Measurements from ENCODE around the gene IKZF1.

IKZF1 gene

DNA sequence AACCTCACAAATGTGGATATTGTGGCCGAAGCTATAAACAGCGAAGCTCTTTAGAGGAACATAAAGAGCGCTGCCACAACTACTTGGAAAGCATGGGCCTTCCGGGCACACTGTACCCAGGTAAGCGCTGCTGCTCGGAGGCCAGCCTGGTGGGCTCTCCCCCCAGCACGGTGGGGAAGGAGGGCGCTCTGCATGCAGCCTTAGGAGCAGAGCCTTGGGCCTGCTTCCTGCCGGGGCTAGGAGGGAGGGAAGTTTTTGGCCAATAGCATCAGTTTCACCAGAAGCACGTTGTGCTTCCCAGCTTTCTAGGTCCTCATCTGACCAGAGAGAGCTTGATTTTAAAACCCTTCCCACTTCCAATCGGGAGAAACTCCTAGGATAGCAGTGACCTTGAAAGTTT is 82.8 kb downstream of the IKZF1 start:
- H3K9me3 Mint-ChIP-seq: no peaks in the 10 kb centered on the region
- H3K27me3 Mint-ChIP-seq: no peaks in the 10 kb centered on the region
- no peak overlapping the region for H3K4me3 Mint-ChIP-seq
- ATAC-seq (replicated peaks) (no peak), DNase-seq (no peak)
- peaks cover 46 to 72% of the 10 kb centered on the region in 2 donors for H3K4me1 Mint-ChIP-seq
- H3K27ac Mint-ChIP-seq: no peak overlapping the region
- H3K36me3 Mint-ChIP-seq: peaks cover 67 to 72% of the 10 kb centered on the region in 2 donors

DNA sequence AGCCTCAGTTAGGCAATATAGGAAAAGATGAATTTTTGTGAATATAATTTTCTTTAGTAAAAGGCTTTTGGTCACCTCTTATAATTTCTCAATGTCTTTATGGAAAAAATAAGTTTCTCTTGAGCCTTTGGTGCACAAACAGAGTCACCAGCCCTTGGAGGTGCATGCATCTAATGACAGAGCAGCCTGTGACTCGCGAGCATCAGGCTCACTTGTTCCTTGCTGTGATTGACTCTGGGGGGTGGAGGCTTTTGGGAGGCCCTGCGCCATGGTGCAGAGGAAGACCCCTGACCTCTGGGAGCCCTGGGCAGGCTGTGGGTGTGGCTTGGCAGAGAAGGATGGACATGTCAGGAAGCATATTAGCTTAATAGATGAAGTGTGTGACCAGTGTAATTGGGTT is 85.4 kb downstream of the IKZF1 start:
- Mint-ChIP-seq H3K4me1 (peaks cover 50 to 69% of the 10 kb centered on the region in 2 donors), H3K27me3 (no peaks in the 10 kb centered on the region), H3K36me3 (peaks cover 63 to 68% of the 10 kb centered on the region in 2 donors), H3K9me3 (no peaks in the 10 kb centered on the region), H3K4me3 (no peak overlapping the region), H3K27ac (peak overlapping the region; percentile 72)
- ATAC-seq (replicated peaks): no peak
- no peak for DNase-seq

DNA sequence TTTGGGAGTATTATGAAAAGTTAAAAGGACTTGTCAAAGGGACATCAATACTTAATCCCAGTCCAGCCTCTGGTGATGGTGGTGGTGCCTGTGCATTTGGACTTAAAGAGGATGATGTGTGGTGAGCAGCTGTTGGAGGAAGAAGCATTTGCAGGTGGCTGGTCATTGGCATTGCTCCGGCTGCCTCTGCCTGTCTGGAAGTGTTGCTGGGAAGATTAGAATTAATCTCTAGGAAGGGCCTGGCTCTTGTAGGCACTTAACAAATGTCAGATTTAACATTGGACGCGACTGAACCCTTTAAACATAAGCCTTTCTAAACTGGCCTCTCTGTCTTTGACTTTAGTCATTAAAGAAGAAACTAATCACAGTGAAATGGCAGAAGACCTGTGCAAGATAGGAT is 86.9 kb downstream of the IKZF1 start:
- Mint-ChIP-seq H3K36me3 (peaks cover 66 to 72% of the 10 kb centered on the region in 2 donors), H3K4me1 (peaks cover 54 to 77% of the 10 kb centered on the region in 2 donors), H3K4me3 (peak overlapping the region in 1 of 2 donors; percentile 9), H3K9me3 (no peaks in the 10 kb centered on the region), H3K27me3 (no peaks in the 10 kb centered on the region), H3K27ac (peak overlapping the region; percentile 4)
- no peak for DNase-seq
- no peak for ATAC-seq (replicated peaks)

DNA sequence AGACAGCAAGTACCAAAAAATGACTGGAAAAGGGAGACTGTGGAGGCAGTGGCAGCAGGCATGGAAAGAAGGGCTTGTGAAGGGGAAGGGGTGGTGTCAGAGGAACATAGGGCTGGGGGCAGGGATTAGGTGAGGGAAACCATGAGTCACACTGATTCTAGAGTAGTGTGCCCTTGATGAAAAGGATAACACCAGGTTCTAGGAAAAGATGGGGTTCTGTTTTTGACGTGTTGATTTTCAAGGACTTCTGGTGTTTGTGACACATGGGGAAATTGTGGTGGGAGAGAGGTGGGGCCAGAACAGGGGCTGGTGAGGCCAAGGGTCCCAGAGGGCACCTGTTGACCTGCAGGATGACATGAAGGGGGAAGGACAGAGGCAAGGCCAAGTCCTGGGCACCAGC is 88.6 kb downstream of the IKZF1 start:
- Mint-ChIP-seq H3K4me3 (peak overlapping the region; percentile 72 to 74), H3K36me3 (peaks cover 63 to 70% of the 10 kb centered on the region in 2 donors), H3K27ac (peak overlapping the region; percentile 94), H3K4me1 (peaks cover 62 to 88% of the 10 kb centered on the region in 2 donors), H3K27me3 (no peaks in the 10 kb centered on the region), H3K9me3 (no peaks in the 10 kb centered on the region)
- peak; percentile 38 to 40 for ATAC-seq (replicated peaks)
- no peak for DNase-seq

DNA sequence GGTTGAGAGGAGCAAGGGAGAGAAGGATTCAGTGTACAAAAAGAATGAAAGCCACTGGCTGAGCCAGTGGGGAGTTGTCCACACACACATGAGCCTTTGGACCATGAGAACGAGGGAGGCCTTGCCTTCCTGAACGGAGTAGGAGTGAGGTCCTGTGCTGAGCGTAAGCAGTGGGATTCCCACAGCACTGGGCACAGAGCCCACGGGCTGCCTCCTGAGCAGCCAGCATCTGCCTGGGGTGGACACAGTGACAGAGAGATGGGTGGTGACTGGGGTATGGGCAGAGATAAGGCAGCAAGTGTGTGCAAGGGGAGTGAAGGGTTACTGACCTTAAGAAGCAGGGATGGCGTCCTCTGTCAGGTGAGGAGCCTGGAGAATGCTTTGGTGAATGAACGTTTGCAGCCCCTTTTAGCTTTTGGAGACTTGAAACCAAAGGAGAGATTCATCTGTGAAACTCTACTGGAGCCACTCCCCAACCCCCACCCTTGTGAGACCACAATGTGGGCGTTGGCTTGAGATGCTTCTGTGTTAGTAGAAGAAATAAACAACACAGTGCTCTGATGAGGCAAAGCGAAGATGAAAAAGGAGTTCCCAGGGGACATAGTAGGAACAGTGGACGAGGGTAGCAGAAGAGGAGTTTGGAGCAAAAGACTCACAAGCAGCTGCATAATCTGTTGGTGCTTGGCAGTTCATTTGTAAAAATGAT is 89.2 kb downstream of the IKZF1 start:
- DNase-seq (peak; percentile 68), ATAC-seq (replicated peaks) (peak; percentile 71 to 80)
- Mint-ChIP-seq H3K4me1 (peaks cover 68 to 91% of the 10 kb centered on the region in 2 donors), H3K27me3 (no peaks in the 10 kb centered on the region), H3K36me3 (peaks cover 65 to 73% of the 10 kb centered on the region in 2 donors), H3K27ac (peak overlapping the region; percentile 94), H3K9me3 (no peaks in the 10 kb centered on the region), H3K4me3 (peak overlapping the region; percentile 72 to 74)

DNA sequence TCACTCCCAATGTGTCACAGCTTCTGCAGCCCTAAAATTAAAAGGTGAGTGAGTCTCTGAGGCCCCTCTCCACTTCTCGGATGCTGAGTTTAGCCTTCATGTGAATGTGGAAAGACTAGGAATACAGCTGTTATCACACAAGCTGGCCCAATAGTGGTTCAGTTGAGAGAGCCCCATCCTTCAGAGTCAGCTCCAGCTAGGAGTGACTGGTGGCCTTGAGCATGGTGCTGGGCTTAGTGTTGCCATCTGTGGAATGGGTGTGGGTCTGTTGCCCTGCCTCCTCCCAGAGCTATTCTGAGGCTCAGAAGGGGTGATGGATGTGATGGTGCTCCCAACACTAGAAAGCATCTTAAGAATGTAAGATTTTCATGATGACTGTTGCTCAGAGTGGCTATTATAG is 89.8 kb downstream of the IKZF1 start:
- no peaks in the 10 kb centered on the region for H3K9me3 Mint-ChIP-seq
- ATAC-seq (replicated peaks): no peak
- DNase-seq: no peak
- peaks cover 64 to 86% of the 10 kb centered on the region in 2 donors for H3K4me1 Mint-ChIP-seq
- H3K27me3 Mint-ChIP-seq: no peaks in the 10 kb centered on the region
- H3K27ac Mint-ChIP-seq: peak overlapping the region; percentile 94
- peaks cover 64 to 72% of the 10 kb centered on the region in 2 donors for H3K36me3 Mint-ChIP-seq
- H3K4me3 Mint-ChIP-seq: peak overlapping the region; percentile 72 to 74

DNA sequence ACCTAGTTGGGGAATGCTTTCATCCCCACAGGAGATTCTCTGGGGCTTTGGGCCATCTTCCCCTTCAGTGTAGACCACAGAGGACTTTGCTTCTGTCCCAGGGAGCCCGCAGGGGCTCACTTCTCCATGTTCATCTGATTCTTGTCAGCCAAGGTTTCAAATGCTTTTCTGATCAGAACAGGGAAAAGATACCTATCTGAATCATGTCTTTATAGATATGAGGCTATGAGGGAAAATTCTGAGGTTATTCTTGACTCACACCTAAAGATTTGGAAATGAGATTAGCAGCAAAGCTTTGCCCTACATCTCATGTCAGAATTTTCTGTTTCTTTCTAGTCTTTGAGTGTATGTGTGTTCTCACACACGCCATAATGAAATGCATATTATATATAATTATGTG is 92.3 kb downstream of the IKZF1 start:
- Mint-ChIP-seq H3K27ac (peak overlapping the region; percentile 88), H3K36me3 (peaks cover 67 to 74% of the 10 kb centered on the region in 2 donors), H3K27me3 (no peaks in the 10 kb centered on the region), H3K9me3 (no peaks in the 10 kb centered on the region), H3K4me1 (peaks cover 55 to 74% of the 10 kb centered on the region in 2 donors), H3K4me3 (peak overlapping the region; percentile 37 to 43)
- ATAC-seq (replicated peaks) (peak in 1 of 2 donors; percentile 8), DNase-seq (no peak)

DNA sequence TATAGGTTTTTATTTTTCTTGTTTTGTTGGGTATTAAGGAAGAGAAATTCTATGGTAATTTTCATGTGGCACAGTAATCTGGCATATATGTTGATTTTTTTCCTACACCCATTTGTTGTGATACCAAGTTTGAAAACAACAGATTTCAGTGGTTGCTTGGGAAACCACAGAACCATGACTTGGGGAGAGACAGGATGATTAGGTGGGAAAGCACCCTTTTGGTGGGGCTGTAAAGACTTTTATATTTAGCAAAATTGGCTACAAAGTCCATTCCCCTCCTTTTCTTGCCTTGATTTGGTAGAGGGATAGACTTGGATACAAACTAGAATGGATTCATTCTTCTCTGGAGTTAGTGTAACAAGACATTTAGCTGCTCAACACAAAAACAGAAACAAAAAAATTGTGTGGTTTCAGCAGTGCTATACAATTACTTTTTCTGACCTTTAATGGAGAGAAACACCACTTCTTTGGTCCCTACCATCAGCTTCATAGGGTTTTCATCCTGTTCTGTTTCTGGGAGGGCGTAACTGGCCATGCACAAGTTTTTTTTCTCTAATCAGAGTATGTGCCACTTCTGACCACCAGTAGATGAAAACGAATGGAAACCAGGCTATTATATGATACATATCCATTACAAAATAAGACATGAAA is 92.9 kb downstream of the IKZF1 start:
- no peaks in the 10 kb centered on the region for H3K9me3 Mint-ChIP-seq
- peaks cover 52 to 74% of the 10 kb centered on the region in 2 donors for H3K4me1 Mint-ChIP-seq
- H3K36me3 Mint-ChIP-seq: peaks cover 64 to 74% of the 10 kb centered on the region in 2 donors
- peak overlapping the region; percentile 80 for H3K27ac Mint-ChIP-seq
- ATAC-seq (replicated peaks): peak; percentile 55 to 60
- DNase-seq: no peak
- no peaks in the 10 kb centered on the region for H3K27me3 Mint-ChIP-seq
- H3K4me3 Mint-ChIP-seq: no peak overlapping the region

DNA sequence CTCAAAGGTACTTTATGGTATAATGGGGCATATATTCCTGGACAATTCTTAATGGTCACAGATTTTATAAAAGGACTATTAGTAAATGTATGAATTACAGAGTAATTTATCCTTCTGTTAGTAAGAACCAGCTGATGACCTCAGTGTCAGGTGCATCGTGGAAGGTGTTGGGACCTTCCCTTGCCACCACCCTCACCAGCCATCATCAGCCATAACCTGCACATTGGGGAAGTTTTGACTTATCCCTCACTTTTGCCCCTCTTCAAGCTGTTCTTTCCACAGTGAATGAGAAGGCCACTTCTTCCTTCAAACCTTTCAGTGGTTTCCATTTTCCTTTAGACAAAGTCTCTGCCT is 93.4 kb downstream of the IKZF1 start:
- H3K4me1 Mint-ChIP-seq: peaks cover 47 to 74% of the 10 kb centered on the region in 2 donors
- peak overlapping the region in 1 of 2 donors; percentile 62 for H3K4me3 Mint-ChIP-seq
- no peaks in the 10 kb centered on the region for H3K27me3 Mint-ChIP-seq
- H3K27ac Mint-ChIP-seq: peak overlapping the region; percentile 94
- DNase-seq: no peak
- H3K36me3 Mint-ChIP-seq: peaks cover 62 to 73% of the 10 kb centered on the region in 2 donors
- H3K9me3 Mint-ChIP-seq: no peaks in the 10 kb centered on the region
- ATAC-seq (replicated peaks): peak in 1 of 2 donors; percentile 31

DNA sequence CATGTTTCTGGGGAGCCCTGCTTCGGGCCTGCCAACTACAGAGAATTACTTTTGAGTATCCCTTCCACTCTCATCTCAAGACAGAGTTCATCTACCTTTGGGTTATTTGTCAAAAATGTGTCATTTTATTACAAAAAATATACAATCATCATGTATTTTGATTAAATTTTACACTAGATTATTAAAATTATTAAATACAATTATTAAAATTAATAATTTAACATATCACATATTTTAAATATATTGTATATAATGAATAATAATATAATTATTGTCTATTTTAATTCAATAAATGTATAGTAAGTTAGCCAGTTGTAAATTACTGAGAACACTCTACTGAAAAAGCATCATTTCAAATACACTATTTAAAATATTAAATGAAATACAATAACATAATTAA is 94.7 kb downstream of the IKZF1 start:
- Mint-ChIP-seq H3K27ac (no peak overlapping the region), H3K9me3 (no peaks in the 10 kb centered on the region), H3K27me3 (no peaks in the 10 kb centered on the region), H3K4me1 (peaks cover 44 to 74% of the 10 kb centered on the region in 2 donors), H3K4me3 (no peak overlapping the region), H3K36me3 (peaks cover 58 to 73% of the 10 kb centered on the region in 2 donors)
- ATAC-seq (replicated peaks) (no peak), DNase-seq (no peak)

DNA sequence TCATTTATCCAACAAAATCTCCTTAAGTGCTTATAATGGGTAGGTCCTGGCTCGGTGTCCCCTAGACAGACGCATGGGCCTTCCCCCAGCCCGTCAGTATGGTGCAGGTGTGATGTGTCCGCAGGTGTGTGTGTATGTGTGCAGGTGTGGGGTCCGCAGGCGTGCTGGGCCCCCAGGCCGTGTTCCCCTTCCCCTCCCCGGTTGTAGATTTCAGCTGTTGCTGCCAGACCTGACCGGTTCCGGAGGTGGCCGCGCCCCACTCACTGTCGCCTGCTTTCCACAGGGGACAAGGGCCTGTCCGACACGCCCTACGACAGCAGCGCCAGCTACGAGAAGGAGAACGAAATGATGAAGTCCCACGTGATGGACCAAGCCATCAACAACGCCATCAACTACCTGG is 95.1 kb downstream of the IKZF1 start:
- peaks cover 57 to 73% of the 10 kb centered on the region in 2 donors for H3K36me3 Mint-ChIP-seq
- peak overlapping the region; percentile 71 for H3K27ac Mint-ChIP-seq
- H3K9me3 Mint-ChIP-seq: no peaks in the 10 kb centered on the region
- ATAC-seq (replicated peaks) (no peak), DNase-seq (no peak)
- no peak overlapping the region for H3K4me3 Mint-ChIP-seq
- peaks cover 46 to 74% of the 10 kb centered on the region in 2 donors for H3K4me1 Mint-ChIP-seq
- no peaks in the 10 kb centered on the region for H3K27me3 Mint-ChIP-seq

DNA sequence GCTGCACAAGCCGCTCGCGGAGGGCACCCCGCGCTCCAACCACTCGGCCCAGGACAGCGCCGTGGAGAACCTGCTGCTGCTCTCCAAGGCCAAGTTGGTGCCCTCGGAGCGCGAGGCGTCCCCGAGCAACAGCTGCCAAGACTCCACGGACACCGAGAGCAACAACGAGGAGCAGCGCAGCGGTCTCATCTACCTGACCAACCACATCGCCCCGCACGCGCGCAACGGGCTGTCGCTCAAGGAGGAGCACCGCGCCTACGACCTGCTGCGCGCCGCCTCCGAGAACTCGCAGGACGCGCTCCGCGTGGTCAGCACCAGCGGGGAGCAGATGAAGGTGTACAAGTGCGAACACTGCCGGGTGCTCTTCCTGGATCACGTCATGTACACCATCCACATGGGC is 95.6 kb downstream of the IKZF1 start:
- Mint-ChIP-seq H3K36me3 (peaks cover 57 to 74% of the 10 kb centered on the region in 2 donors), H3K4me3 (no peak overlapping the region), H3K27me3 (no peaks in the 10 kb centered on the region), H3K9me3 (no peaks in the 10 kb centered on the region), H3K4me1 (peaks cover 49 to 79% of the 10 kb centered on the region in 2 donors), H3K27ac (no peak overlapping the region)
- no peak for DNase-seq
- no peak for ATAC-seq (replicated peaks)

DNA sequence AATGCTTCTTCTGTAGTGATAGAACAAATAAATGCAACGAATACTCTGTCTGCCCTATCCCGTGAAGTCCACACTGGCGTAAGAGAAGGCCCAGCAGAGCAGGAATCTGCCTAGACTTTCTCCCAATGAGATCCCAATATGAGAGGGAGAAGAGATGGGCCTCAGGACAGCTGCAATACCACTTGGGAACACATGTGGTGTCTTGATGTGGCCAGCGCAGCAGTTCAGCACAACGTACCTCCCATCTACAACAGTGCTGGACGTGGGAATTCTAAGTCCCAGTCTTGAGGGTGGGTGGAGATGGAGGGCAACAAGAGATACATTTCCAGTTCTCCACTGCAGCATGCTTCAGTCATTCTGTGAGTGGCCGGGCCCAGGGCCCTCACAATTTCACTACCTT is 99.9 kb downstream of the IKZF1 start:
- DNase-seq: no peak
- ATAC-seq (replicated peaks): no peak
- peaks cover 40 to 70% of the 10 kb centered on the region in 2 donors for H3K36me3 Mint-ChIP-seq
- H3K4me1 Mint-ChIP-seq: peaks cover 68 to 89% of the 10 kb centered on the region in 2 donors
- no peak overlapping the region for H3K4me3 Mint-ChIP-seq
- H3K27ac Mint-ChIP-seq: peak overlapping the region; percentile 51
- H3K9me3 Mint-ChIP-seq: no peaks in the 10 kb centered on the region
- H3K27me3 Mint-ChIP-seq: no peaks in the 10 kb centered on the region

DNA sequence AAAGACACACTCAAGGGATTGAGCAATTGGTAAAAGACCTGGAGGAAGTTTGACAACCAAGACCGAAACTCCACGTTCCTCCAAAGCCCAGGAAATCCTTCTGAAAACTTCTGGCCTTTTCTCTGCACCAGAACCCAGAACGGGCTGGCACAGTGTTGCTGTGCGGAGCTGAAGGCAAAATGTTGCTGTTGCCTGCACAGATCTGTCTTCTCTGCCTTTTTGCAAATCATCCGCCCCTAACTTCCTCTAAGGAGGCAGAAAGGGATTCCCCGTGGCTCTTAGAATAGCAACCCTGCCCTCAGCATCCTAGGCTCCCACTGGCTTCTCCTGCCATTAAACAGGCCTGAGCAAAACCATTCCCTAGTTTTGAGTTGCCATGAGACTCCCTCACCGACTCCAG is 100.7 kb downstream of the IKZF1 start:
- Mint-ChIP-seq H3K27me3 (no peaks in the 10 kb centered on the region), H3K4me3 (peak overlapping the region; percentile 51 to 65), H3K36me3 (peaks cover 33 to 62% of the 10 kb centered on the region in 2 donors), H3K9me3 (no peaks in the 10 kb centered on the region), H3K4me1 (peaks cover 72 to 97% of the 10 kb centered on the region in 2 donors), H3K27ac (peak overlapping the region; percentile 91)
- no peak for DNase-seq
- peak; percentile 29 to 30 for ATAC-seq (replicated peaks)

DNA sequence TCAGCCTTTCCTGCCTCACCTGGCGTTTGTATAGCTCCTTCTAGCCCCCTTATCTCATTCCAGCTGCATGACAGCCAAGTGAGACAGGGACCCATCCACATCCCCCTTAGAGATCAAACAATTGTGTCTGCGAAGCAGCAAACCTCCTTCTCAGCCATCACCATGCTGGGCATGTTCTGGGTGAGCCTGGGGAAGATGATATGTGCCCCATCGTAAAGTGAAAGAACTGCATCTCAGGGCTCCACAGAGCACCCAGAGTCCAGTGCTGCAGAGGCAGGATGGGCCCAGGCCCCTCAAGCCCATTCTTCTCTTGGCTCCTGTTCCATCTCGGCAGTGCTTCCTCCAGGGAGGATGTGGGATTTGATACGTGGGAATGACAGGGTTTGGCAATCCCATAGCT is 102.4 kb downstream of the IKZF1 start:
- H3K36me3 Mint-ChIP-seq: peaks cover 19 to 44% of the 10 kb centered on the region in 2 donors
- no peaks in the 10 kb centered on the region for H3K27me3 Mint-ChIP-seq
- DNase-seq (no peak), ATAC-seq (replicated peaks) (no peak)
- peak overlapping the region in 1 of 2 donors; percentile 51 for H3K4me3 Mint-ChIP-seq
- peaks cover 84 to 100% of the 10 kb centered on the region in 2 donors for H3K4me1 Mint-ChIP-seq
- H3K27ac Mint-ChIP-seq: peak overlapping the region; percentile 89
- H3K9me3 Mint-ChIP-seq: no peaks in the 10 kb centered on the region

Data from stimulated activated naive B cell treated with anti-CD40 and anti-IgM and Interleukin-4, amounts not matched to agents 10 μg/mL and 1 μg/mL and 100 μg/mL, for 72 hours (primary cell).